ENCODE data around the gene TRIM67.

- TF ChIP-seq GTF2F1 (IDR thresholded peaks at IDR 0.05; ENCODE audit: low read depth, low read length) (no peak), LARP7 (IDR thresholded peaks at IDR 0.05) (peak; percentile 92; the same call in 1 of the 2 replicates), POLR2A (conservative IDR thresholded peaks at IDR 0.05) (no peak), ZBTB7A (IDR thresholded peaks at IDR 0.05; ENCODE audit: borderline replicate concordance, control insufficient read depth, low read depth, low read length) (peak; percentile 71), KLF1 (tag; IDR thresholded peaks at IDR 0.05) (no peak), FOSL1 (tag; conservative IDR thresholded peaks at IDR 0.05) (no peak)
Observed at GRCh38 chr1:231201979-231202633, 40.2 kb downstream of the TRIM67 start.

Data from K562 (cell line).